ENCODE measurements around the gene NCR2. TPM values are rescaled to one million over a fixed set of nuclear protein-coding genes. Genes with fewer than 3 reads are reported as not detected.
A peak's percentile ranks its signal among the peaks of the same experiment; 100 is the strongest.

NCR2 gene
- total and polyA plus RNA-seq, 2 donors (not counting 1 experiment from before 2014, with no cell fraction given): not detected

DNA sequence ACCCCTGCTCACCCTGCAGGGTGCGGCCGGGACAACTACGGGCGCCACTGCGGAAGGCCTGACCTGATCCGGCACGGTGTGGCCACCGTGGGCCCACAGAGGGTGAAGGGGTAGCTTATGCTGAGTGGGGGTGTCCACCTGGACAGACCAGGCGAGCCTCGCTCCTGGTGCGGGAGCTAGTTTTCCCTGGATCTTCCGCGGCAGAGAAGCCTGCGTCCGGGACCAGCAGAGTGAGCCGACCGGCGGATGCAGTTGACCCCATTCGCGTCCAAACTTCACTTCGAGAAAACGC is 38.2 kb downstream of the NCR2 start:
- H3K9me3 Mint-ChIP-seq (ENCODE audit: insufficient read depth): no peaks in the 10 kb centered on the region
- Histone ChIP-seq H4K20me1 (ENCODE audit: control insufficient read depth, insufficient read depth, low read length, poor library complexity, severe bottlenecking) (no peaks in the 10 kb centered on the region), H3K27me3 (replicated peaks in 1 of 4; ENCODE audit: control extremely low read depth in 1 of 4, control insufficient read depth in 3 of 4, insufficient read depth in 4 of 4, low read length in 3 of 4) (peaks cover under 1 to 92% (median 60%) of the 10 kb centered on the region in 4 experiments), H3K4me2 (replicated peaks; ENCODE audit: low read depth, low read length, poor library complexity, severe bottlenecking) (peak overlapping the region; percentile 87), H3K27ac (ENCODE audit: low read length in 2 of 2) (no peak overlapping the region), H3K4me1 (ENCODE audit: control insufficient read depth in 2 of 2, insufficient read depth in 2 of 2, low read length in 2 of 2) (peaks cover 46 to 54% of the 10 kb centered on the region in 2 donors), H3K36me3 (replicated peaks in 1 of 2; ENCODE audit: control extremely low read depth in 1 of 2, control insufficient read depth in 1 of 2, extremely low read depth in 1 of 2, insufficient read depth in 2 of 2, low read length in 1 of 2) (no peaks in the 10 kb centered on the region), H3K79me2 (ENCODE audit: control insufficient read depth, insufficient read depth, low read length) (no peaks in the 10 kb centered on the region), H2AFZ (ENCODE audit: insufficient read depth, low read depth, low read length, poor library complexity, severe bottlenecking) (no peak overlapping the region), H3K4me3 (ENCODE audit: control extremely low read depth in 1 of 5, extremely low read depth in 1 of 5, insufficient read depth in 1 of 5, low read depth in 2 of 5, low read length in 4 of 5) (peak overlapping the region in 2 of 5 experiments; percentile 11 to 36), H3K9ac (ENCODE audit: low read length) (no peak overlapping the region), H3K9me3 (ENCODE audit: control extremely low read depth in 1 of 3, control insufficient read depth in 2 of 3, insufficient read depth in 1 of 3, low read length in 2 of 3) (peaks cover 0 to 29% (median 0%) of the 10 kb centered on the region in 3 donors)
- DNase-seq: no peak
- no peak overlapping the region for H3K27ac Mint-ChIP-seq
- 9% methylated on average over 22 of the region's 22 CpGs for WGBS (ENCODE audit: insufficient coverage)
- peak overlapping the region; percentile 73 for H3K4me3 Mint-ChIP-seq
- peaks cover 76% of the 10 kb centered on the region for H3K27me3 Mint-ChIP-seq
- H3K4me1 Mint-ChIP-seq: peaks cover 49% of the 10 kb centered on the region
- POLR2A ChIA-PET: no interaction called here
- intact Hi-C loops (cut with micrococcal nuclease): no loop called here
- TF ChIP-seq, protein P1, sequence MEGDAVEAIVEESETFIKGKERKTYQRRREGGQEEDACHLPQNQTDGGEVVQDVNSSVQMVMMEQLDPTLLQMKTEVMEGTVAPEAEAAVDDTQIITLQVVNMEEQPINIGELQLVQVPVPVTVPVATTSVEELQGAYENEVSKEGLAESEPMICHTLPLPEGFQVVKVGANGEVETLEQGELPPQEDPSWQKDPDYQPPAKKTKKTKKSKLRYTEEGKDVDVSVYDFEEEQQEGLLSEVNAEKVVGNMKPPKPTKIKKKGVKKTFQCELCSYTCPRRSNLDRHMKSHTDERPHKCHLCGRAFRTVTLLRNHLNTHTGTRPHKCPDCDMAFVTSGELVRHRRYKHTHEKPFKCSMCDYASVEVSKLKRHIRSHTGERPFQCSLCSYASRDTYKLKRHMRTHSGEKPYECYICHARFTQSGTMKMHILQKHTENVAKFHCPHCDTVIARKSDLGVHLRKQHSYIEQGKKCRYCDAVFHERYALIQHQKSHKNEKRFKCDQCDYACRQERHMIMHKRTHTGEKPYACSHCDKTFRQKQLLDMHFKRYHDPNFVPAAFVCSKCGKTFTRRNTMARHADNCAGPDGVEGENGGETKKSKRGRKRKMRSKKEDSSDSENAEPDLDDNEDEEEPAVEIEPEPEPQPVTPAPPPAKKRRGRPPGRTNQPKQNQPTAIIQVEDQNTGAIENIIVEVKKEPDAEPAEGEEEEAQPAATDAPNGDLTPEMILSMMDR (IDR thresholded peaks at IDR 0.05): no peak
- no peak for TF ChIP-seq EZH2 (IDR thresholded peaks at IDR 0.05; ENCODE audit: borderline replicate concordance, insufficient read depth, low read depth, low read length, poor library complexity, severe bottlenecking)
- CTCF ChIA-PET: interaction anchor here (1.0 to 1.4 kb wide), 3 partner anchors 10 to 229 kb away, joined by 3 to 4 read pairs (median 3); no protein-coding TSS in a partner anchor
- ATAC-seq (ENCODE audit: low read depth): no peak

DNA sequence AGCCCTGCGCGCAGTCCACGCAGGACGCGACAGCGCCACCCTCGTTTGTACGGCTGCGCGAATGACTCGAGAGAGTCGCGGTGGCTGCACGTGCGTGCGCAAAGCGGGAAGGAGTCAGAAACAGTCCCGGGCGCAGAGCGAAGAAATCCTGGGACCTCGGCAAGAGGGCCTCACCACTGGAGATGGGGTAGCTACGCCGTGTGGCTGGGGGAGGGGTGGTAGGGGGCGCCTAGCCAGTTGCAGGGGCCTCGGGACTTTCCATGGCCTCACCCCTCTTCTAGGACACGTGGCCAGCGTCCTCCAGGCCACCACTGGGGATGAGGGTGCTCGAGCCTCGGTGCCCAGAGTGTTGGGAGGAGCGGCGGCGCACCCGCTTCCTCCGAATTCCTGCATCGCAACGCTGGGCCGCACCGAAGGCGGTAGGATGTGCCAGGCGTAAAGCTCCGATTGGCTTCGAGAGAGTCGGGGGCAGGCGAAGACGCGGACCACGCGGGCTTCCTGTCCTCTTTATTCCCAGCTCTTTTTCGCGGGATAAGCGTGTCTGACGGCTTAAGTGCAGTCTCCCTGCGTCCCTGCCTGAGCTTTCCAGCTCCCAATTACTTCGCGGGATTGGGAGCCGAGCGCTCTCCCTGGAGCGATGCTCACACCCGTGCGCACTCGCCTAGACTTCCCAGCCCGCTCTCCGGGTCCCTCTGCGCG is 38.7 kb downstream of the NCR2 start:
- TF ChIP-seq EZH2 (IDR thresholded peaks at IDR 0.05; ENCODE audit: borderline replicate concordance, insufficient read depth, low read depth, low read length, poor library complexity, severe bottlenecking): peak; percentile 65
- TF ChIP-seq, protein P1 (IDR thresholded peaks at IDR 0.05): no peak
- H3K4me3 Mint-ChIP-seq: peak overlapping the region; percentile 73
- no peak overlapping the region for H3K27ac Mint-ChIP-seq
- no peak for ATAC-seq (ENCODE audit: low read depth)
- no peak overlapping the region for H3K27ac ChIP-seq (ENCODE audit: low read length in 2 of 2)
- peak overlapping the region; percentile 23 for H3K9ac ChIP-seq (ENCODE audit: low read length)
- peaks cover 77% of the 10 kb centered on the region for H3K27me3 Mint-ChIP-seq
- H3K4me1 Mint-ChIP-seq: peaks cover 44% of the 10 kb centered on the region
- intact Hi-C loops (cut with micrococcal nuclease): no loop called here
- ChIA-PET POLR2A (no interaction called here), CTCF (interaction anchor here (1.0 to 1.4 kb wide), 3 partner anchors 11 to 311 kb away, joined by 3 to 4 read pairs (median 3); no protein-coding TSS in a partner anchor)
- H3K4me1 ChIP-seq (ENCODE audit: control insufficient read depth in 2 of 2, insufficient read depth in 2 of 2, low read length in 2 of 2): peaks cover 45 to 49% of the 10 kb centered on the region in 2 donors
- no peak overlapping the region for H2AFZ ChIP-seq (ENCODE audit: insufficient read depth, low read depth, low read length, poor library complexity, severe bottlenecking)
- WGBS (ENCODE audit: insufficient coverage): 11% methylated on average over 64 of the region's 65 CpGs
- no peaks in the 10 kb centered on the region for H3K9me3 Mint-ChIP-seq (ENCODE audit: insufficient read depth)
- peak overlapping the region in 2 of 5 experiments; percentile 11 to 36 for H3K4me3 ChIP-seq (ENCODE audit: control extremely low read depth in 1 of 5, extremely low read depth in 1 of 5, insufficient read depth in 1 of 5, low read depth in 2 of 5, low read length in 4 of 5)
- DNase-seq: peak; percentile 54
- peaks cover 0 to 92% (median 60%) of the 10 kb centered on the region in 4 experiments for H3K27me3 ChIP-seq (replicated peaks in 1 of 4; ENCODE audit: control extremely low read depth in 1 of 4, control insufficient read depth in 3 of 4, insufficient read depth in 4 of 4, low read length in 3 of 4)
- H4K20me1 ChIP-seq (ENCODE audit: control insufficient read depth, insufficient read depth, low read length, poor library complexity, severe bottlenecking): no peaks in the 10 kb centered on the region
- H3K9me3 ChIP-seq (ENCODE audit: control extremely low read depth in 1 of 3, control insufficient read depth in 2 of 3, insufficient read depth in 1 of 3, low read length in 2 of 3): peaks cover 0 to 29% (median 0%) of the 10 kb centered on the region in 3 donors
- H3K36me3 ChIP-seq (replicated peaks in 1 of 2; ENCODE audit: control extremely low read depth in 1 of 2, control insufficient read depth in 1 of 2, extremely low read depth in 1 of 2, insufficient read depth in 2 of 2, low read length in 1 of 2): no peaks in the 10 kb centered on the region
- peak overlapping the region; percentile 87 for H3K4me2 ChIP-seq (replicated peaks; ENCODE audit: low read depth, low read length, poor library complexity, severe bottlenecking)
- no peaks in the 10 kb centered on the region for H3K79me2 ChIP-seq (ENCODE audit: control insufficient read depth, insufficient read depth, low read length)

Data from B cell (primary cell).